OCI-LY7 (cell line): ENCODE results near the gene CALU.

Source experiments
- CTCF ChIP-seq: fragments of 200-600 bp; sonication (generic); conservative IDR thresholded peaks from 2 replicates; pipeline ENCODE4 v1.5.1; 2014; ENCODE audit warnings: mild to moderate bottlenecking, antibody characterized with exemption, low read length, moderate library complexity, mixed read lengths
- EZH2phosphoT487 ChIP-seq: fragments of 200-600 bp; sonication (generic); IDR thresholded peaks from 2 replicates; pipeline ENCODE4 v1.6.1; 2018; ENCODE audit warnings: low read depth, borderline replicate concordance, mild to moderate bottlenecking, mixed run types, antibody characterized with exemption, low read length, moderate library complexity, mixed read lengths

GRCh38 chr7:128739990-128740682, 977 bp downstream of the CALU start:
- TF ChIP-seq CTCF (no peak), EZH2phosphoT487 (no peak)
